Body of pancreas (tissue), 4 donors: ENCODE results near the gene TYROBP.

Experiments
- POLR2A ChIP-seq, 3 donors: fragments of 450-650 bp; IDR thresholded peaks; one replicate each; pipeline ENCODE4 v1.6.1; 2016; ENCODE audit warnings: antibody characterized with exemption in 3 of 3, mild to moderate bottlenecking in 2 of 3
- TF ChIP-seq, protein P1 (sequence below), 7 experiments: fragments of 450-650 bp in 4 of 7; fragments of 200-600 bp in 3 of 7; sonication (generic) in 3 of 7; IDR thresholded peaks; one replicate each; pipeline ENCODE4 v1.5.1; 2016 to 2019; ENCODE audit warnings: antibody characterized with exemption in 7 of 7

GRCh38 chr19:35869327-35870123, 38.6 kb downstream of the TYROBP start:
- TF ChIP-seq, protein P1, sequence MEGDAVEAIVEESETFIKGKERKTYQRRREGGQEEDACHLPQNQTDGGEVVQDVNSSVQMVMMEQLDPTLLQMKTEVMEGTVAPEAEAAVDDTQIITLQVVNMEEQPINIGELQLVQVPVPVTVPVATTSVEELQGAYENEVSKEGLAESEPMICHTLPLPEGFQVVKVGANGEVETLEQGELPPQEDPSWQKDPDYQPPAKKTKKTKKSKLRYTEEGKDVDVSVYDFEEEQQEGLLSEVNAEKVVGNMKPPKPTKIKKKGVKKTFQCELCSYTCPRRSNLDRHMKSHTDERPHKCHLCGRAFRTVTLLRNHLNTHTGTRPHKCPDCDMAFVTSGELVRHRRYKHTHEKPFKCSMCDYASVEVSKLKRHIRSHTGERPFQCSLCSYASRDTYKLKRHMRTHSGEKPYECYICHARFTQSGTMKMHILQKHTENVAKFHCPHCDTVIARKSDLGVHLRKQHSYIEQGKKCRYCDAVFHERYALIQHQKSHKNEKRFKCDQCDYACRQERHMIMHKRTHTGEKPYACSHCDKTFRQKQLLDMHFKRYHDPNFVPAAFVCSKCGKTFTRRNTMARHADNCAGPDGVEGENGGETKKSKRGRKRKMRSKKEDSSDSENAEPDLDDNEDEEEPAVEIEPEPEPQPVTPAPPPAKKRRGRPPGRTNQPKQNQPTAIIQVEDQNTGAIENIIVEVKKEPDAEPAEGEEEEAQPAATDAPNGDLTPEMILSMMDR (IDR thresholded peaks at IDR 0.05), result no peak
- peak in 2 of 3 donors; percentile 35 to 43 for TF ChIP-seq POLR2A (IDR thresholded peaks at IDR 0.05)
